Right lobe of liver (tissue), 4 donors: ENCODE results near the gene PLEKHG2.

Source experiments
- CTCF ChIP-seq, 4 donors: fragments of 200-600 bp in 3 of 4; fragments of 450-650 bp in 1 of 4; IDR thresholded peaks; one replicate each; pipeline versions ENCODE4 v1.5.1 to v1.8.0; 2016 to 2022; ENCODE audit warnings: antibody characterized with exemption in 4 of 4, mild to moderate bottlenecking in 2 of 4
- POLR2A ChIP-seq: fragments of 450-650 bp; IDR thresholded peaks from one replicate; pipeline ENCODE4 v1.6.1; 2017; ENCODE audit warnings: antibody characterized with exemption, mild to moderate bottlenecking
- donor health status: DM: no; HTN: no; CAD: no.
- donor health status: DM: no; HTN: no; CAD: no.
- donor health status: DM: no; HTN: yes; CAD: no.

GRCh38 chr19:39409208-39410016 lies 3.1 kb upstream of the PLEKHG2 start:
- TF ChIP-seq POLR2A = peak; percentile 75
- TF ChIP-seq CTCF (IDR thresholded peaks at IDR 0.05) = no peak
